Smooth muscle cell (in vitro differentiated cells): ENCODE data around the gene EBF3. TPM values are rescaled to one million over a fixed set of nuclear protein-coding genes. Genes with fewer than 3 reads are reported as not detected.

Source experiments
- DNase-seq: peaks from one replicate; lab custom pipeline; 2025; ENCODE audit not compliant: unreplicated experiment; lab: John Stamatoyannopoulos, UW
- H2AFZ ChIP-seq: fragments of 200-600 bp; sonication (generic); 2 replicates; pipeline ENCODE4 v1.6.0; 2016; ENCODE audit warnings: antibody characterized with exemption, low read depth, mild to moderate bottlenecking
- H3F3A ChIP-seq: fragments of 200-600 bp; sonication (generic); 2 replicates; pipeline ENCODE4 v1.6.0; 2017; ENCODE audit warnings: antibody characterized with exemption, low read depth
- H3K27ac ChIP-seq: fragments of 200-600 bp; sonication (generic); 2 replicates; pipeline ENCODE4 v1.5.1; 2016; ENCODE audit warnings: low read depth, mild to moderate bottlenecking
- H3K27me3 ChIP-seq: fragments of 200-600 bp; sonication (generic); 2 replicates; pipeline ENCODE4 v1.6.1; 2016; ENCODE audit warnings: low read depth, mild to moderate bottlenecking
- H3K36me3 ChIP-seq: fragments of 200-600 bp; sonication (generic); 2 replicates; pipeline ENCODE4 v1.5.1; 2016; ENCODE audit warnings: low read depth
- H3K4me1 ChIP-seq: fragments of 200-600 bp; sonication (generic); 2 replicates; pipeline ENCODE4 v1.5.1; 2016; ENCODE audit warnings: low read depth
- H3K4me2 ChIP-seq: fragments of 200-600 bp; sonication (generic); 2 replicates; pipeline ENCODE4 v1.6.0; 2016; ENCODE audit warnings: mild to moderate bottlenecking
- H3K4me3 ChIP-seq: fragments of 200-600 bp; sonication (generic); 2 replicates; pipeline ENCODE4 v1.5.1; 2016; ENCODE audit warnings: mild to moderate bottlenecking
- H3K79me2 ChIP-seq: fragments of 200-600 bp; sonication (generic); 2 replicates; pipeline ENCODE4 v1.6.0; 2016; ENCODE audit warnings: low read depth, mild to moderate bottlenecking
- H3K9ac ChIP-seq: fragments of 200-600 bp; sonication (generic); 2 replicates; pipeline ENCODE4 v1.6.0; 2016; ENCODE audit warnings: low read depth
- H3K9me3 ChIP-seq: fragments of 200-600 bp; sonication (generic); replicated peaks from 2 replicates; pipeline ENCODE4 v1.5.1; 2016; ENCODE audit warnings: low read depth
- H4K20me1 ChIP-seq: fragments of 200-600 bp; sonication (generic); 2 replicates; pipeline ENCODE4 v1.6.0; 2016; ENCODE audit warnings: low read depth
- CTCF ChIP-seq: fragments of 200-600 bp; sonication (generic); IDR thresholded peaks from 2 replicates; pipeline ENCODE4 v1.5.1; 2017; ENCODE audit warnings: borderline replicate concordance, mild to moderate bottlenecking, antibody characterized with exemption; ENCODE audit not compliant: insufficient read depth, poor library complexity, severe bottlenecking
- WGBS: methylation state at CpG from one replicate; pipeline ENCODE4 v1.1.7; 2016; ENCODE audit warnings: low lambda C conversion rate; 5-methylcytosine and 5-hydroxymethylcytosine counted together
- polyA plus RNA-seq: library from polyadenylated mRNA; unstranded; fragments of >200 nt; fragmentation: Nextera tagmentation; extraction: Ambion mirVana; gene quantifications from 2 replicates; pipeline ENCODE4 v1.2.1, GENCODE V29; 2016
- total RNA-seq: library from RNA; depleted of rRNA; stranded (reverse); fragments of >200 nt; gene quantifications from 2 replicates; pipeline ENCODE4 v1.2.3, GENCODE V29; 2014

The EBF3 gene
- total and polyA plus RNA-seq, 2 experiments from 2014 or later, result not detected

- no peaks in the 10 kb centered on the region for H3F3A ChIP-seq
- no peaks in the 10 kb centered on the region for H3K9me3 ChIP-seq
- no peaks in the 10 kb centered on the region for H4K20me1 ChIP-seq
- 93% methylated on average over 9 of the region's 9 CpGs for WGBS
- no peak overlapping the region for H3K9ac ChIP-seq
- no peaks in the 10 kb centered on the region for H3K36me3 ChIP-seq
- no peak overlapping the region for H3K4me3 ChIP-seq
- H3K4me2 ChIP-seq, result no peak overlapping the region
- H3K27ac ChIP-seq, result no peak overlapping the region
- peaks cover 6% of the 10 kb centered on the region for H3K4me1 ChIP-seq
- no peak for DNase-seq
- no peaks in the 10 kb centered on the region for H3K27me3 ChIP-seq
- no peak for TF ChIP-seq CTCF
- no peak overlapping the region for H2AFZ ChIP-seq
- no peaks in the 10 kb centered on the region for H3K79me2 ChIP-seq
Observed at GRCh38 chr10:129860396-129860795, 103.7 kb downstream of the EBF3 start.

GRCh38 chr10:129859536-129859935 lies 104.5 kb downstream of the EBF3 start:
- no peaks in the 10 kb centered on the region for H3K27me3 ChIP-seq
- no peaks in the 10 kb centered on the region for H3K9me3 ChIP-seq
- no peak overlapping the region for H3K4me2 ChIP-seq
- H3F3A ChIP-seq, result no peaks in the 10 kb centered on the region
- H2AFZ ChIP-seq, result no peak overlapping the region
- no peak overlapping the region for H3K9ac ChIP-seq
- WGBS, result 92% methylated on average over 7 of the region's 7 CpGs
- no peaks in the 10 kb centered on the region for H3K79me2 ChIP-seq
- TF ChIP-seq CTCF, result no peak
- DNase-seq, result no peak
- no peaks in the 10 kb centered on the region for H4K20me1 ChIP-seq
- H3K4me1 ChIP-seq, result peaks cover 6% of the 10 kb centered on the region
- no peak overlapping the region for H3K4me3 ChIP-seq
- no peaks in the 10 kb centered on the region for H3K36me3 ChIP-seq
- H3K27ac ChIP-seq, result no peak overlapping the region

- H3K9me3 ChIP-seq, result no peaks in the 10 kb centered on the region
- no peak overlapping the region for H3K9ac ChIP-seq
- H4K20me1 ChIP-seq, result no peaks in the 10 kb centered on the region
- no peaks in the 10 kb centered on the region for H3K4me1 ChIP-seq
- no peaks in the 10 kb centered on the region for H3K36me3 ChIP-seq
- H3K79me2 ChIP-seq, result no peaks in the 10 kb centered on the region
- 95% methylated on average over 19 of the region's 19 CpGs for WGBS
- no peaks in the 10 kb centered on the region for H3F3A ChIP-seq
- DNase-seq, result no peak
- no peak for TF ChIP-seq CTCF
- no peak overlapping the region for H3K4me3 ChIP-seq
- H2AFZ ChIP-seq, result no peak overlapping the region
- no peaks in the 10 kb centered on the region for H3K27me3 ChIP-seq
- no peak overlapping the region for H3K27ac ChIP-seq
- H3K4me2 ChIP-seq, result no peak overlapping the region
Observed at GRCh38 chr10:129857242-129857960, 106.7 kb downstream of the EBF3 start.
